ENCODE results near the gene GOPC.
"Not testable (repeated sequence)": the region's sequence is repeated elsewhere in the genome, so short reads cannot be mapped to it uniquely, and the experiment has no call there.

The GOPC gene

GRCh38 chr6:117602151-117602898, at the start of gene GOPC:
GOPC (minus strand) TSS chr6:117602511; CDS start chr6:117602288, 223 bp downstream.
- peak; percentile 91 for DNase-seq

GRCh38 chr6:117651984-117652383, 49.7 kb upstream of the GOPC start:
- not testable (repeated sequence) for DNase-seq

- DNase-seq = no peak
These were observed 40.7 kb upstream of the GOPC start for GRCh38 chr6:117642976-117643375.

- no peak for DNase-seq
These were observed 35.5 kb upstream of the GOPC start for GRCh38 chr6:117637770-117638169.

GRCh38 chr6:117629119-117629660, 26.9 kb upstream of the GOPC start:
- DNase-seq = no peak

GRCh38 chr6:117627533-117627932, 25.2 kb upstream of the GOPC start:
- no peak for DNase-seq

- no peak for DNase-seq
These were observed 22.7 kb upstream of the GOPC start for GRCh38 chr6:117624869-117625481.

GRCh38 chr6:117619178-117619577, 16.9 kb upstream of the GOPC start:
- DNase-seq = no peak

- DNase-seq = no peak
These were observed 15.1 kb upstream of the GOPC start for GRCh38 chr6:117617210-117618035.

- DNase-seq = no peak
These were observed 14.3 kb upstream of the GOPC start for GRCh38 chr6:117616391-117617209.

GRCh38 chr6:117615750-117616390, 13.6 kb upstream of the GOPC start:
- DNase-seq = no peak

GRCh38 chr6:117613920-117614560, 11.7 kb upstream of the GOPC start:
- no peak for DNase-seq

GRCh38 chr6:117607511-117607910, 5.2 kb upstream of the GOPC start:
- DNase-seq = no peak

GRCh38 chr6:117605169-117605826, 3.0 kb upstream of the GOPC start:
- DNase-seq = peak; percentile 61

- no peak for DNase-seq
These were observed 1.5 kb upstream of the GOPC start for GRCh38 chr6:117603821-117604220.

GRCh38 chr6:117602899-117603588, 733 bp upstream of the GOPC start:
- DNase-seq = no peak

GRCh38 chr6:117601811-117602150, 530 bp downstream of the GOPC start:
- DNase-seq = no peak

GRCh38 chr6:117600008-117600743, 2.1 kb downstream of the GOPC start:
- DNase-seq = no peak

- DNase-seq = no peak
These were observed 4.6 kb downstream of the GOPC start for GRCh38 chr6:117597755-117598154.

All from NCI-H2227 treated with DMSO at 0.1 percent for 48 hours (cell line).